Activated CD4-positive, alpha-beta T cell treated with anti-CD3 and anti-CD28 coated beads for 36 hours (primary cell): Measurements from ENCODE around the gene GPATCH1. TPM values are rescaled to one million over a fixed set of nuclear protein-coding genes. Genes with fewer than 3 reads are reported as not detected.
"Not testable (repeated sequence)": the region's sequence is repeated elsewhere in the genome, so short reads cannot be mapped to it uniquely, and the experiment has no call there.

Source experiments
- ATAC-seq: fragments of 200-7000 bp; cut with Tn5 transposase; one replicate; pipeline ENCODE4 v1.10.0; 2021; ENCODE audit warnings: mild to moderate bottlenecking, moderate library complexity
- CTCF ChIA-PET: fragments of 350-600 bp; sonication (Branson Sonifier 250); formaldehyde crosslinking; loops from one replicate; lab custom pipeline; 2021; ENCODE audit warnings: antibody characterized with exemption; lab: Charles Lee
- POLR2A ChIA-PET: fragments of 350-600 bp; sonication (Branson Sonifier 250); formaldehyde crosslinking; loops from one replicate; lab custom pipeline; 2021; ENCODE audit warnings: antibody characterized with exemption, inconsistent platforms; lab: Charles Lee
- DNase-seq: peaks from one replicate; pipeline ENCODE4 v3.0.0-alpha.2; 2020
- H3K27ac Mint-ChIP-seq: one replicate; pipeline ENCODE4 v1.8.0; 2021; ENCODE audit warnings: mixed read lengths
- H3K27me3 Mint-ChIP-seq: one replicate; pipeline ENCODE4 v1.8.0; 2021; ENCODE audit warnings: mixed read lengths
- H3K36me3 Mint-ChIP-seq: one replicate; pipeline ENCODE4 v1.8.0; 2021; ENCODE audit warnings: low read depth, mixed read lengths
- H3K4me1 Mint-ChIP-seq: one replicate; pipeline ENCODE4 v1.8.0; 2021; ENCODE audit warnings: mixed read lengths
- H3K4me3 Mint-ChIP-seq: one replicate; pipeline ENCODE4 v1.8.0; 2021; ENCODE audit warnings: mild to moderate bottlenecking, moderate library complexity, mixed read lengths
- H3K9me3 Mint-ChIP-seq: one replicate; pipeline ENCODE4 v1.8.0; 2021; ENCODE audit warnings: low read depth, mixed read lengths
- intact Hi-C, 2 experiments: fragments of 100-400 bp; cut with DNase I in 1 of 2; cut with micrococcal nuclease in 1 of 2; formaldehyde crosslinking; loops; one replicate each; pipeline versions ENCODE4 v1.14.2 to v1.15.1; 2022 to 2024; cut with DNase I, micrococcal nuclease
- total RNA-seq, 2 experiments: library from RNA; stranded (reverse); gene quantifications; one replicate each; pipeline ENCODE4 v1.2.3, GENCODE V29; 2021

The GPATCH1 gene
- total RNA-seq, 2 experiments from 2014 or later: 9.5 to 11.1 TPM

- ChIA-PET CTCF (interaction anchor here (0.5 to 6.4 kb wide), 9 partner anchors 10 to 281 kb away, joined by 3 to 41 read pairs (median 5); partner anchors contain the start of gene CEP89), POLR2A (interaction anchor here (0.6 kb wide), 1 partner anchor 780 kb away, joined by 4 read pairs; no protein-coding TSS in a partner anchor)
- Mint-ChIP-seq H3K4me3 (no peak overlapping the region), H3K9me3 (no peaks in the 10 kb centered on the region), H3K36me3 (peaks cover 20% of the 10 kb centered on the region), H3K27me3 (no peaks in the 10 kb centered on the region), H3K27ac (no peak overlapping the region), H3K4me1 (peaks cover 4% of the 10 kb centered on the region)
- no peak for DNase-seq
- intact Hi-C loops: loop anchor here in 1 of 2 experiments (5.0 kb wide), 1 partner anchor 113 kb away; no protein-coding TSS in a partner anchor
- no peak for ATAC-seq
Measured at GRCh38 chr19:33124207-33125098, 43.5 kb downstream of the GPATCH1 start.

- DNase-seq (peak; percentile 76), ATAC-seq (peak; percentile 96)
- no peak overlapping the region for H3K27ac Mint-ChIP-seq
- no peaks in the 10 kb centered on the region for H3K27me3 Mint-ChIP-seq
- no peak overlapping the region for H3K4me3 Mint-ChIP-seq
- peaks cover 4% of the 10 kb centered on the region for H3K4me1 Mint-ChIP-seq
- intact Hi-C loops: loop anchor here (1.0 to 5.0 kb wide), 5 partner anchors 51 to 281 kb away; no protein-coding TSS in a partner anchor
- H3K36me3 Mint-ChIP-seq: peaks cover 20% of the 10 kb centered on the region
- ChIA-PET POLR2A (no interaction called here), CTCF (interaction anchor here (0.6 to 6.4 kb wide), 18 partner anchors 8 to 739 kb away, joined by 3 to 41 read pairs (median 4); partner anchors contain the start of gene CEP89)
- no peaks in the 10 kb centered on the region for H3K9me3 Mint-ChIP-seq
Measured at GRCh38 chr19:33125929-33126388, 45.0 kb downstream of the GPATCH1 start.

DNA sequence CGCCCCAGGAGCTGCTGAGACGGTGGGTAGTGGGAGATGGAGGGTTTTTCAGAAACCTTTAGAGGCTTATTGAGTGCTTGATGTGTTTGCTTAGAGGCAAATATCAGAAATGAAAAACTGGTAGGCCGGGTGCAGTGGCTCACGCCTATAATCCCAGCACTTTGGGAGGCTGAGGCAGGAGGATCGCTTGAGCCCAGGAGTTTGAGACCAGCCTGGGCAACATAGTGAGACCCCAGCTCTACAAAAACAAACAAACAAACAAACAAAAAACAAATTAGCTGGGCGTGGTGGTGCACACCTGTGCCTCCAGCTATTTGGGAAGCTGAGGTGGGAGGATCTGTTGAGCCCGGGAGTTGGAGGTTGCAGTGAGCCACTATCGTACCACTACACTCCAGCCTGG is 45.7 kb downstream of the GPATCH1 start:
- CTCF ChIA-PET: interaction anchor here (0.7 to 6.4 kb wide), 7 partner anchors 8 to 279 kb away, joined by 3 to 41 read pairs (median 4); no protein-coding TSS in a partner anchor

GRCh38 chr19:33129901-33130300 is 48.9 kb downstream of the GPATCH1 start:
- Mint-ChIP-seq H3K27me3 (no peaks in the 10 kb centered on the region), H3K4me1 (peaks cover 10% of the 10 kb centered on the region), H3K27ac (peak overlapping the region; percentile 19), H3K36me3 (peaks cover 17% of the 10 kb centered on the region), H3K9me3 (no peaks in the 10 kb centered on the region), H3K4me3 (no peak overlapping the region)
- no peak for DNase-seq
- ChIA-PET CTCF (interaction anchor here (1.0 kb wide), 1 partner anchor 30 kb away, joined by 3 read pairs; no protein-coding TSS in a partner anchor), POLR2A (no interaction called here)
- intact Hi-C loops: loop anchor here in 1 of 2 experiments (5.0 kb wide), 1 partner anchor 107 kb away; no protein-coding TSS in a partner anchor
- ATAC-seq: no peak

More for the DNA sequence above, 45.7 kb downstream of the GPATCH1 start:
- DNase-seq, ATAC-seq, H3K4me1 Mint-ChIP-seq, H3K27me3 Mint-ChIP-seq, H3K4me3 Mint-ChIP-seq, H3K27ac Mint-ChIP-seq, H3K9me3 Mint-ChIP-seq, POLR2A ChIA-PET: not testable (repeated sequence)
- intact Hi-C loops: loop anchor here (1.0 to 5.0 kb wide), 5 partner anchors 50 to 280 kb away; no protein-coding TSS in a partner anchor
- H3K36me3 Mint-ChIP-seq: peaks cover 22% of the 10 kb centered on the region

- POLR2A ChIA-PET: interaction anchor here (0.6 kb wide), 2 partner anchors 47 to 167 kb away, joined by 4 read pairs; no protein-coding TSS in a partner anchor
- Mint-ChIP-seq H3K27ac (no peak overlapping the region), H3K9me3 (no peaks in the 10 kb centered on the region), H3K4me1 (peaks cover 14% of the 10 kb centered on the region), H3K36me3 (peaks cover 15% of the 10 kb centered on the region), H3K4me3 (no peak overlapping the region), H3K27me3 (no peaks in the 10 kb centered on the region)
- no peak for ATAC-seq
- CTCF ChIA-PET: no interaction called here
- no peak for DNase-seq
- intact Hi-C loops: no loop called here
Measured at GRCh38 chr19:33130433-33130832, 49.5 kb downstream of the GPATCH1 start.

- Mint-ChIP-seq H3K4me3 (no peak within 1 kb of the TSS), H3K9me3 (no peaks in the 10 kb centered on the region), H3K36me3 (peaks cover 9% of the 10 kb centered on the region), H3K4me1 (peaks cover 11% of the 10 kb centered on the region), H3K27ac (no peak within 1 kb of the TSS), H3K27me3 (no peaks in the 10 kb centered on the region)
- ATAC-seq (no peak), DNase-seq (no peak)
- ChIA-PET CTCF (interaction anchor here (0.6 kb wide), 1 partner anchor 17 kb away, joined by 4 read pairs; no protein-coding TSS in a partner anchor), POLR2A (no interaction called here)
- intact Hi-C loops: no loop called here
Measured at GRCh38 chr19:33132021-33132420, 51.0 kb downstream of the GPATCH1 start, which contains the start of gene WDR88. WDR88 (plus strand) TSS chr19:33132114; CDS start chr19:33132170, 56 bp downstream.

GRCh38 chr19:33132425-33132824 is 51.4 kb downstream of the GPATCH1 start:
- Mint-ChIP-seq H3K4me3 (no peak overlapping the region), H3K36me3 (peaks cover 9% of the 10 kb centered on the region), H3K9me3 (no peaks in the 10 kb centered on the region), H3K27ac (no peak overlapping the region), H3K4me1 (peaks cover 12% of the 10 kb centered on the region), H3K27me3 (no peaks in the 10 kb centered on the region)
- CTCF ChIA-PET: no interaction called here
- ATAC-seq: no peak
- POLR2A ChIA-PET: no interaction called here
- DNase-seq: peak; percentile 23
- intact Hi-C loops: no loop called here

DNA sequence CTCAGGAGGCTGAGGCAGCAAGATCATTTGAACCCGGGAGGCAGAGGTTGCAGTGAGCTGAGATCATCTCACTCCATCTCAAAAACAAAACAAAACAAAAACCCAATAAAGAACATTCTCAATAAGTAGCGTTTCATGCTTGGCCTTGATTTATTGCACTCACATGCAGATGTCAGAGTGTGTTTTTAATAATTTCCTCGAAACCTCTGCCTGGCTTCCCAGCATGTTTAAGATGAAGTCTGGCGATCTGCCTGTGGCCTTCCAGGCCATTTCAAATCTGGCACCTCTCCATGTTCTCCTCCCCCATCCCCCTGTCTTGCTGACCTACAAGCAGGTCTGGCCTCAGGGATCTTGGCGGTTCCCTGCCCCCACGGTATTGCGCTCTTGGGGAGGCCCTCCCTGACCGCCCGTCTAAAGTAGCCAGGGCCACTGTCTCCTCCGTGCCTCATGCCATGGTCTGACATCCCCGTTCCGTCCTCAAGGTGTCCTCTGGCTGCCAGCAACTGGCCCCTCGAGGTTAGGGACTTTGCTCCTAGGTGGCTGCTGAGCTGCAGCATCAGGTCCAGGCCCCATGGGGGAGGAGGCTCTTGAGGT is 52.6 kb downstream of the GPATCH1 start:
- ChIA-PET CTCF (interaction anchor here (0.6 to 1.0 kb wide), 2 partner anchors 8 to 44 kb away, joined by 3 read pairs; no protein-coding TSS in a partner anchor), POLR2A (no interaction called here)
- ATAC-seq (no peak), DNase-seq (no peak)
- H3K27ac Mint-ChIP-seq: peak overlapping the region; percentile 67
- no peaks in the 10 kb centered on the region for H3K27me3 Mint-ChIP-seq
- intact Hi-C loops: loop anchor here in 1 of 2 experiments (2.0 kb wide), 1 partner anchor 241 kb away; no protein-coding TSS in a partner anchor
- peak overlapping the region; percentile 66 for H3K4me3 Mint-ChIP-seq
- peaks cover 12% of the 10 kb centered on the region for H3K4me1 Mint-ChIP-seq
- peaks cover 5% of the 10 kb centered on the region for H3K36me3 Mint-ChIP-seq
- no peaks in the 10 kb centered on the region for H3K9me3 Mint-ChIP-seq

GRCh38 chr19:33134571-33135041 is 53.6 kb downstream of the GPATCH1 start:
- peaks cover 2% of the 10 kb centered on the region for H3K36me3 Mint-ChIP-seq
- H3K9me3 Mint-ChIP-seq: no peaks in the 10 kb centered on the region
- DNase-seq (peak; percentile 91), ATAC-seq (peak; percentile 96)
- H3K27ac Mint-ChIP-seq: no peak overlapping the region
- CTCF ChIA-PET: interaction anchor here (0.6 to 1.4 kb wide), 4 partner anchors 8 to 847 kb away, joined by 3 to 5 read pairs (median 4); partner anchors contain the start of gene SLC7A10
- H3K4me3 Mint-ChIP-seq: peak overlapping the region; percentile 66
- H3K4me1 Mint-ChIP-seq: peaks cover 12% of the 10 kb centered on the region
- H3K27me3 Mint-ChIP-seq: no peaks in the 10 kb centered on the region
- POLR2A ChIA-PET: no interaction called here
- intact Hi-C loops: loop anchor here in 1 of 2 experiments (1.0 to 2.0 kb wide), 2 partner anchors 43 to 240 kb away; no protein-coding TSS in a partner anchor

DNA sequence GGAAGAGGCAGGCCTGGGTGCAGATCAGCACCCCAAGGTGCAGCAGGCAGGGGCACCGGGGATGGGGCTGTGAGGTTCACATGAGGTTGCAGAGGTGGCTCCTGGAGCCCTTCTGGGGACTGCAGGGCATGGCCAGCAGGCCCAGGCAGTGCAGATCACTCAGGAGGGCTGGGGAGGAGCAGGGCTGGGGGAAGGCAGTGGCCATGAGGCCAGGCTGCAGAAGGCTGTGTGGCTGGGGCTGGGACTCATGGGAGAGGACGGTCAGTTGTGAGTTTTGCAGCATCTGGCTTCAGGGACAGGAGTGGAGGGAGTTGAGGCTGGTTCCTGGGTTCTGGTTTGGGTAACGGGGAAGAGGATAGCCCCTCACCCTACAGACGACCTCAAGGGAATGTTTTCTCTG is 58.2 kb downstream of the GPATCH1 start:
- H3K4me3 Mint-ChIP-seq: no peak overlapping the region
- H3K27me3 Mint-ChIP-seq: no peaks in the 10 kb centered on the region
- POLR2A ChIA-PET: no interaction called here
- intact Hi-C loops: no loop called here
- no peaks in the 10 kb centered on the region for H3K36me3 Mint-ChIP-seq
- H3K9me3 Mint-ChIP-seq: no peaks in the 10 kb centered on the region
- DNase-seq: no peak
- H3K4me1 Mint-ChIP-seq: peaks cover 12% of the 10 kb centered on the region
- ATAC-seq: no peak
- H3K27ac Mint-ChIP-seq: no peak overlapping the region
- CTCF ChIA-PET: interaction anchor here (0.7 kb wide), 1 partner anchor 38 kb away, joined by 3 read pairs; no protein-coding TSS in a partner anchor
